Measurements from ENCODE around the gene ACBD6. TPM values are rescaled to one million over a fixed set of nuclear protein-coding genes. Genes with fewer than 3 reads are reported as not detected.

ACBD6 gene
- total and polyA plus RNA-seq, 2 experiments from 2014 or later, result 75.7 to 88.8 TPM

DNA sequence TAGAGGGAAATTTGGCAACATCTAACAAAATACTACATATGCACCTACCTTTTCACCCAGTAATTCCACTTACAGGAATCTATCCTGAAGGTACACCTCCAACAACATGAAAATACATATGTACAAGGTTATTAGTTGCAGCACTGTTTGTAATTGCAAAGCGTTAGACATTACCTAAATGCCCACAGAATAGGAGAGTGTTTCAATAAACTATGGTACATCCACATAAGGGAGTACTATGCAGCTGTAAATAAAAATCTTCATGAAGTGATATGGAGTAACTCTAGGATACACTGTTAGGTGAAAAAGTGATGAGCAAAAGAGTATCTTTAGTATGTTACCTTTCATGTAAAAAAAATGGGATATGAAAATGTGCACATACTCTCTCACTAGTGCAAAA lies 126.1 kb downstream of the ACBD6 start:
- H3K79me2 ChIP-seq (replicated peaks; ENCODE audit: insufficient read depth), result peaks cover 40% of the 10 kb centered on the region
- no peaks in the 10 kb centered on the region for H3K9me2 ChIP-seq (ENCODE audit: insufficient read depth)
- no peak overlapping the region for H3K27ac ChIP-seq (ENCODE audit: low read depth)
- H3F3A ChIP-seq (replicated peaks; ENCODE audit: low read depth), result no peaks in the 10 kb centered on the region
- no peak overlapping the region for H3K4me3 Mint-ChIP-seq
- H3K4me2 ChIP-seq, result no peak overlapping the region
- H3K4me3 ChIP-seq, result no peak overlapping the region
- peaks cover 12% of the 10 kb centered on the region; the same call in 1 of the 2 replicates for H3K4me1 ChIP-seq (ENCODE audit: insufficient read depth)
- peaks cover 32% of the 10 kb centered on the region; the same call in 2 of the 3 replicates for H3K36me3 Mint-ChIP-seq (ENCODE audit: low read depth)
- no peak for TF ChIP-seq POLR2AphosphoS5 (IDR thresholded peaks at IDR 0.05; ENCODE audit: low read depth)
- TF ChIP-seq STAT1 (IDR thresholded peaks at IDR 0.05; ENCODE audit: unreplicated experiment), result no peak
- TF ChIP-seq, protein P1, sequence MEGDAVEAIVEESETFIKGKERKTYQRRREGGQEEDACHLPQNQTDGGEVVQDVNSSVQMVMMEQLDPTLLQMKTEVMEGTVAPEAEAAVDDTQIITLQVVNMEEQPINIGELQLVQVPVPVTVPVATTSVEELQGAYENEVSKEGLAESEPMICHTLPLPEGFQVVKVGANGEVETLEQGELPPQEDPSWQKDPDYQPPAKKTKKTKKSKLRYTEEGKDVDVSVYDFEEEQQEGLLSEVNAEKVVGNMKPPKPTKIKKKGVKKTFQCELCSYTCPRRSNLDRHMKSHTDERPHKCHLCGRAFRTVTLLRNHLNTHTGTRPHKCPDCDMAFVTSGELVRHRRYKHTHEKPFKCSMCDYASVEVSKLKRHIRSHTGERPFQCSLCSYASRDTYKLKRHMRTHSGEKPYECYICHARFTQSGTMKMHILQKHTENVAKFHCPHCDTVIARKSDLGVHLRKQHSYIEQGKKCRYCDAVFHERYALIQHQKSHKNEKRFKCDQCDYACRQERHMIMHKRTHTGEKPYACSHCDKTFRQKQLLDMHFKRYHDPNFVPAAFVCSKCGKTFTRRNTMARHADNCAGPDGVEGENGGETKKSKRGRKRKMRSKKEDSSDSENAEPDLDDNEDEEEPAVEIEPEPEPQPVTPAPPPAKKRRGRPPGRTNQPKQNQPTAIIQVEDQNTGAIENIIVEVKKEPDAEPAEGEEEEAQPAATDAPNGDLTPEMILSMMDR (conservative IDR thresholded peaks at IDR 0.05; ENCODE audit: low read depth in 2 of 2), result no peak
- DNase-seq (ENCODE audit: low spot score) (no peak), ATAC-seq (no peak)
- no peaks in the 10 kb centered on the region for H3K27me3 Mint-ChIP-seq (ENCODE audit: insufficient read depth, low read depth, poor library complexity)
- peaks cover 17% of the 10 kb centered on the region for H3K9me3 Mint-ChIP-seq
- H4K20me1 ChIP-seq (replicated peaks; ENCODE audit: insufficient read depth), result no peaks in the 10 kb centered on the region
- peaks cover 17% of the 10 kb centered on the region; the same call in 2 of the 3 replicates for H3K4me1 Mint-ChIP-seq
- no peak overlapping the region for H2AFZ ChIP-seq
- no peaks in the 10 kb centered on the region for H3K36me3 ChIP-seq (ENCODE audit: insufficient read depth)
- no peaks in the 10 kb centered on the region for H3K27me3 ChIP-seq (ENCODE audit: insufficient read depth)
- no peak overlapping the region for H3K27ac Mint-ChIP-seq

DNA sequence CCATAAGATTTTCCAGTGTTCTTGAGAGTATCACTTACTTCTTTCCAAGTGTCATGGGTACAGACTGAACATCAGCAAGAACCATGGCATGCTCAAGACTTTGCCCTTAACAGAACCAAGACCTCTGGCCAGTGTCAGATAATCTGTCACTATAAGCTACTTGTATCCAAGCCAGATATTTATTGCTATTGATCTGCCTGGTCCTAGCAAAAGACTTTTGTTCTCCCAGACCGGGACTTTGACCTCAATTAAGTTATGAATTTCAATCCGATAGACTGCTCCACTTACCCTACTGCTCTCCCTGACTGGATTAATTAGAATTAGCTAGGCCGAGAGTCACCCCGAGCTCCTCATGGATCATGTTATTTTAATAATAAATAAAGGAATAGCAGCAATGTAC lies 129.6 kb downstream of the ACBD6 start:
- no peak overlapping the region for H3K4me3 Mint-ChIP-seq
- H3F3A ChIP-seq (replicated peaks; ENCODE audit: low read depth), result no peaks in the 10 kb centered on the region
- no peak overlapping the region for H3K27ac ChIP-seq (ENCODE audit: low read depth)
- H3K36me3 ChIP-seq (ENCODE audit: insufficient read depth), result no peaks in the 10 kb centered on the region
- no peaks in the 10 kb centered on the region for H3K9me2 ChIP-seq (ENCODE audit: insufficient read depth)
- peaks cover 9% of the 10 kb centered on the region; the same call in 1 of the 2 replicates for H3K79me2 ChIP-seq (replicated peaks; ENCODE audit: insufficient read depth)
- no peak overlapping the region for H2AFZ ChIP-seq
- no peak overlapping the region for H3K4me3 ChIP-seq
- H4K20me1 ChIP-seq (replicated peaks; ENCODE audit: insufficient read depth), result no peaks in the 10 kb centered on the region
- H3K4me1 ChIP-seq (ENCODE audit: insufficient read depth), result peaks cover 19% of the 10 kb centered on the region
- no peaks in the 10 kb centered on the region for H3K9me3 Mint-ChIP-seq
- H3K27ac Mint-ChIP-seq, result no peak overlapping the region
- H3K27me3 Mint-ChIP-seq (ENCODE audit: insufficient read depth, low read depth, poor library complexity), result no peaks in the 10 kb centered on the region
- no peak overlapping the region for H3K4me2 ChIP-seq
- TF ChIP-seq, protein P1 (conservative IDR thresholded peaks at IDR 0.05; ENCODE audit: low read depth in 2 of 2), result no peak
- no peaks in the 10 kb centered on the region for H3K27me3 ChIP-seq (ENCODE audit: insufficient read depth)
- H3K4me1 Mint-ChIP-seq, result peaks cover 25% of the 10 kb centered on the region; the same call in 2 of the 3 replicates
- peaks cover 8% of the 10 kb centered on the region; the same call in 2 of the 3 replicates for H3K36me3 Mint-ChIP-seq (ENCODE audit: low read depth)
- DNase-seq (ENCODE audit: low spot score) (no peak), ATAC-seq (no peak)

DNA sequence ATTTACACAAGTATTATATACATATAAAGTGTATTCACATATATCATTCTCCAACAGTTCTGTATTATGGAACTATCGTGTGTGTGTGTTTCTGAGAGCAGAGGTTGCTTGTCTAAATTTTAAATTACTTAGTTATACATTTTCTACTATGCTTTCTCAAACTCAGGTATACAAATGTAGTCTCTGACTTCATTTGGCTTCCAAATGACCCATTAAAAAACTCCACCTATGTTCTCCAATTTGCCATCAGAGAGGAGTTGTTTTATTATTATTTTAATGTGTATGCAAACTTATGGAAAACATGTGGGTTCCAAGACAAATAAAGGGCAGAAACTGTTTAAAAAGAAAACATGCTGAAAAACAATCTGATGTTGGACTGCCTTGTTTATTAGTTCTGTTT lies 131.8 kb downstream of the ACBD6 start:
- no peaks in the 10 kb centered on the region for H3K36me3 ChIP-seq (ENCODE audit: insufficient read depth)
- Mint-ChIP-seq H3K36me3 (ENCODE audit: low read depth) (no peaks in the 10 kb centered on the region), H3K4me1 (peaks cover 25% of the 10 kb centered on the region; the same call in 2 of the 3 replicates), H3K4me3 (no peak overlapping the region), H3K27ac (no peak overlapping the region), H3K9me3 (no peaks in the 10 kb centered on the region), H3K27me3 (ENCODE audit: insufficient read depth, low read depth, poor library complexity) (no peaks in the 10 kb centered on the region)
- no peak for DNase-seq (ENCODE audit: low spot score)
- no peak overlapping the region for H3K27ac ChIP-seq (ENCODE audit: low read depth)
- ATAC-seq, result no peak
- no peak overlapping the region for H2AFZ ChIP-seq
- TF ChIP-seq, protein P1 (conservative IDR thresholded peaks at IDR 0.05; ENCODE audit: low read depth in 2 of 2), result no peak
- no peak for TF ChIP-seq CREB1 (CRISPR knock-in tag; IDR thresholded peaks at IDR 0.05; ENCODE audit: low read depth)
- no peak for TF ChIP-seq EZH2 (IDR thresholded peaks at IDR 0.05; ENCODE audit: low read depth, unreplicated experiment)
- 0 out of 2 replicates have a peak, but pooled peaks cover 9% of the 10 kb centered on the region for H3K79me2 ChIP-seq (replicated peaks; ENCODE audit: insufficient read depth)
- H3K4me1 ChIP-seq (ENCODE audit: insufficient read depth), result peaks cover 19% of the 10 kb centered on the region
- 0 out of 2 replicates have a peak overlapping the region, but pooled peaks have one; percentile 30 for H3K4me2 ChIP-seq
- H4K20me1 ChIP-seq (replicated peaks; ENCODE audit: insufficient read depth), result no peaks in the 10 kb centered on the region
- H3K9me2 ChIP-seq (ENCODE audit: insufficient read depth), result no peaks in the 10 kb centered on the region
- no peaks in the 10 kb centered on the region for H3K27me3 ChIP-seq (ENCODE audit: insufficient read depth)
- H3K4me3 ChIP-seq, result no peak overlapping the region
- H3F3A ChIP-seq (replicated peaks; ENCODE audit: low read depth), result no peaks in the 10 kb centered on the region
